Measurements from ENCODE around the gene FGF12.

Gene FGF12

GRCh38 chr3:192408007-192408646 lies 319.2 kb downstream of the FGF12 start:
- H3K4me1 ChIP-seq (ENCODE audit: control insufficient read depth, insufficient read depth, low read depth, low read length), result peaks cover 6% of the 10 kb centered on the region
- H2AK5ac ChIP-seq (ENCODE audit: low read length, severe bottlenecking), result no peak overlapping the region
- no peak overlapping the region for H3K9ac ChIP-seq (ENCODE audit: low read length)
- no peak overlapping the region for H3K14ac ChIP-seq (ENCODE audit: low read length in 2 of 2)
- no peak overlapping the region for H4K91ac ChIP-seq (ENCODE audit: low read length)
- H3K79me1 ChIP-seq (replicated peaks; ENCODE audit: low read length, poor library complexity, severe bottlenecking), result peaks cover 4% of the 10 kb centered on the region
- no peak overlapping the region for H2BK15ac ChIP-seq (ENCODE audit: low read depth, poor library complexity, severe bottlenecking)
- H3K4me3 ChIP-seq (ENCODE audit: insufficient read depth in 1 of 2, low read depth in 1 of 2, low read length in 2 of 2), result peak overlapping the region; percentile 74 to 78
- no peak overlapping the region for H3K18ac ChIP-seq (ENCODE audit: low read depth in 1 of 2, low read length in 2 of 2)
- 4% methylated on average over 39 of the region's 50 CpGs for WGBS
- DNase-seq, result peak; percentile 7
- no peaks in the 10 kb centered on the region for H3K36me3 ChIP-seq (ENCODE audit: control insufficient read depth in 1 of 2, insufficient read depth in 2 of 2, low read depth in 1 of 2, low read length in 2 of 2)
- no peak overlapping the region for H2AFZ ChIP-seq (ENCODE audit: low read depth, low read length)
- H2BK5ac ChIP-seq (ENCODE audit: low read depth, low read length, poor library complexity, severe bottlenecking), result no peak overlapping the region
- no peak overlapping the region for H3K4ac ChIP-seq (ENCODE audit: low read depth in 1 of 2, low read length in 2 of 2)
- no peak overlapping the region for H2BK12ac ChIP-seq (ENCODE audit: low read length in 2 of 2)
- H4K8ac ChIP-seq (ENCODE audit: low read length), result no peak overlapping the region
- no peak overlapping the region for H2BK120ac ChIP-seq (ENCODE audit: low read depth, low read length)
- H3K4me2 ChIP-seq (ENCODE audit: low read length, poor library complexity, severe bottlenecking), result peak overlapping the region; percentile 83
- H3K27me3 ChIP-seq (ENCODE audit: control insufficient read depth in 1 of 2, insufficient read depth in 1 of 2, low read length in 2 of 2), result peaks cover 9 to 60% of the 10 kb centered on the region in 2 experiments
- H3K27ac ChIP-seq (ENCODE audit: low read length, poor library complexity, severe bottlenecking), result no peak overlapping the region
- H3K23ac ChIP-seq (ENCODE audit: low read length in 2 of 2), result no peak overlapping the region
- H3K9me3 ChIP-seq (ENCODE audit: control insufficient read depth, low read length), result no peaks in the 10 kb centered on the region

DNA sequence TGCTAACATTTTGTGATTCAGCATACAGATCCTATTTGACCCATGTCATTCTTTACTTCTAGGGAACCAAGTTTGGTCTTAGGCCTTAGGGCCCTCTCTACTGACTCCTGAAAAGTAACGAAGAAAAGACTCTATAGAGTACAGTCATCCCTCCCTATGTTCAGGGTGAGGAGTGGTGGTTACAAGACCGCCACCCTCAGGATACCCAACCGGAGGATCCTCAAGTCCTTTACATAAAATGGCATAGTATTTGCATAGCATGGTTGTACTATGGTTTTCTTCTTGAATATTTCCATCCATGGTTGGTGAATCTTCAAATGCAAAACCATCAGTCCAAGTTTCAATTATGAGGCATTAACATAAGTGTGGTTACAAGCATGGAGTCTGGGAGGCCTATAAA lies 327.6 kb downstream of the FGF12 start:
- no peak overlapping the region for H2BK5ac ChIP-seq (ENCODE audit: low read depth, low read length, poor library complexity, severe bottlenecking)
- H4K8ac ChIP-seq (ENCODE audit: low read length), result no peak overlapping the region

DNA sequence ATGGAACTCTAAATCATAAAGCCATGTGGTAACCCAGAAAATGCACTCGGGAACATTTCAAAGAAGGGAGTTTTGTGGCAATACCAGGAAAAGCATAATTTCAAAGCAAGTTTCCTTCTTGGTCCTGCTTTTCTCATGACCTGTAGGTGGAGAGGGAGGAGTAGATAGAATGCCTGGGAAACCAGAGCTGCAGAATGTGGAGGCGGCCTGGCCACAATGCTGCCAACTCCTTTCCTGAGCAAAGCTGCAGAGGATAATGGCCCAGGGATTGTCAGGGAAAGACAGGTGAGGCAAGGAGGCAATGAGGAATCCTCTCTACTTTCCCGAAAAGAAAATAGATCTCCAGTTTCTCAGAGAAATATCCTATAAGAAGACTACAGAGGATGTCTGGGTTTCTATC lies 330.3 kb downstream of the FGF12 start:
- H3K18ac ChIP-seq (ENCODE audit: low read depth in 1 of 2, low read length in 2 of 2), result no peak overlapping the region
- H2AFZ ChIP-seq (ENCODE audit: low read depth, low read length), result no peak overlapping the region
- no peak overlapping the region for H3K4ac ChIP-seq (ENCODE audit: low read depth in 1 of 2, low read length in 2 of 2)
- no peaks in the 10 kb centered on the region for H3K9me3 ChIP-seq (ENCODE audit: control insufficient read depth, low read length)
- no peaks in the 10 kb centered on the region for H3K36me3 ChIP-seq (ENCODE audit: control insufficient read depth in 1 of 2, insufficient read depth in 2 of 2, low read depth in 1 of 2, low read length in 2 of 2)
- no peak overlapping the region for H2BK15ac ChIP-seq (ENCODE audit: low read depth, poor library complexity, severe bottlenecking)
- peaks cover 2% of the 10 kb centered on the region for H3K79me1 ChIP-seq (replicated peaks; ENCODE audit: low read length, poor library complexity, severe bottlenecking)
- H3K14ac ChIP-seq (ENCODE audit: low read length in 2 of 2), result no peak overlapping the region
- WGBS, result 91% methylated on average over 3 of the region's 3 CpGs
- H2BK12ac ChIP-seq (ENCODE audit: low read length in 2 of 2), result no peak overlapping the region
- H2BK120ac ChIP-seq (ENCODE audit: low read depth, low read length), result no peak overlapping the region
- H4K8ac ChIP-seq (ENCODE audit: low read length), result no peak overlapping the region
- no peak overlapping the region for H3K4me2 ChIP-seq (ENCODE audit: low read length, poor library complexity, severe bottlenecking)
- H3K27me3 ChIP-seq (ENCODE audit: control insufficient read depth in 1 of 2, insufficient read depth in 1 of 2, low read length in 2 of 2), result no peaks in the 10 kb centered on the region
- no peak overlapping the region for H3K23ac ChIP-seq (ENCODE audit: low read length in 2 of 2)
- no peak overlapping the region for H4K91ac ChIP-seq (ENCODE audit: low read length)
- DNase-seq, result no peak
- H3K9ac ChIP-seq (ENCODE audit: low read length), result no peak overlapping the region
- H3K4me1 ChIP-seq (ENCODE audit: control insufficient read depth, insufficient read depth, low read depth, low read length), result no peaks in the 10 kb centered on the region
- H2AK5ac ChIP-seq (ENCODE audit: low read length, severe bottlenecking), result no peak overlapping the region
- H2BK5ac ChIP-seq (ENCODE audit: low read depth, low read length, poor library complexity, severe bottlenecking), result no peak overlapping the region
- no peak overlapping the region for H3K27ac ChIP-seq (ENCODE audit: low read length, poor library complexity, severe bottlenecking)
- H3K4me3 ChIP-seq (ENCODE audit: insufficient read depth in 1 of 2, low read depth in 1 of 2, low read length in 2 of 2), result no peak overlapping the region

More for the DNA sequence above, 327.6 kb downstream of the FGF12 start:
- Histone ChIP-seq H3K4ac (ENCODE audit: low read depth in 1 of 2, low read length in 2 of 2) (no peak overlapping the region), H3K9me3 (ENCODE audit: control insufficient read depth, low read length) (no peaks in the 10 kb centered on the region), H3K4me2 (ENCODE audit: low read length, poor library complexity, severe bottlenecking) (no peak overlapping the region), H2BK12ac (ENCODE audit: low read length in 2 of 2) (no peak overlapping the region), H3K23ac (ENCODE audit: low read length in 2 of 2) (no peak overlapping the region), H3K36me3 (ENCODE audit: control insufficient read depth in 1 of 2, insufficient read depth in 2 of 2, low read depth in 1 of 2, low read length in 2 of 2) (no peaks in the 10 kb centered on the region), H3K4me1 (ENCODE audit: control insufficient read depth, insufficient read depth, low read depth, low read length) (no peaks in the 10 kb centered on the region), H3K79me1 (replicated peaks; ENCODE audit: low read length, poor library complexity, severe bottlenecking) (peaks cover 2% of the 10 kb centered on the region), H3K27me3 (ENCODE audit: control insufficient read depth in 1 of 2, insufficient read depth in 1 of 2, low read length in 2 of 2) (no peaks in the 10 kb centered on the region), H2BK15ac (ENCODE audit: low read depth, poor library complexity, severe bottlenecking) (no peak overlapping the region), H3K18ac (ENCODE audit: low read depth in 1 of 2, low read length in 2 of 2) (no peak overlapping the region), H3K14ac (ENCODE audit: low read length in 2 of 2) (no peak overlapping the region), H3K27ac (ENCODE audit: low read length, poor library complexity, severe bottlenecking) (no peak overlapping the region), H4K91ac (ENCODE audit: low read length) (no peak overlapping the region), H2BK120ac (ENCODE audit: low read depth, low read length) (no peak overlapping the region), H3K9ac (ENCODE audit: low read length) (no peak overlapping the region), H2AK5ac (ENCODE audit: low read length, severe bottlenecking) (no peak overlapping the region), H3K4me3 (ENCODE audit: insufficient read depth in 1 of 2, low read depth in 1 of 2, low read length in 2 of 2) (no peak overlapping the region), H2AFZ (ENCODE audit: low read depth, low read length) (no peak overlapping the region)
- no peak for DNase-seq
- WGBS, result 89% methylated on average over 1 of the region's 3 CpGs

- no peak overlapping the region for H2BK5ac ChIP-seq (ENCODE audit: low read depth, low read length, poor library complexity, severe bottlenecking)
- no peak overlapping the region for H3K23ac ChIP-seq (ENCODE audit: low read length in 2 of 2)
- H3K9me3 ChIP-seq (ENCODE audit: control insufficient read depth, low read length), result no peaks in the 10 kb centered on the region
- H3K4me2 ChIP-seq (ENCODE audit: low read length, poor library complexity, severe bottlenecking), result no peak overlapping the region
- H2AK5ac ChIP-seq (ENCODE audit: low read length, severe bottlenecking), result no peak overlapping the region
- WGBS, result 71% methylated on average over 5 of the region's 5 CpGs
- H2BK120ac ChIP-seq (ENCODE audit: low read depth, low read length), result no peak overlapping the region
- no peaks in the 10 kb centered on the region for H3K79me1 ChIP-seq (replicated peaks; ENCODE audit: low read length, poor library complexity, severe bottlenecking)
- no peak overlapping the region for H3K14ac ChIP-seq (ENCODE audit: low read length in 2 of 2)
- no peak overlapping the region for H3K9ac ChIP-seq (ENCODE audit: low read length)
- no peak overlapping the region for H4K91ac ChIP-seq (ENCODE audit: low read length)
- no peaks in the 10 kb centered on the region for H3K4me1 ChIP-seq (ENCODE audit: control insufficient read depth, insufficient read depth, low read depth, low read length)
- H3K27me3 ChIP-seq (ENCODE audit: control insufficient read depth in 1 of 2, insufficient read depth in 1 of 2, low read length in 2 of 2), result no peaks in the 10 kb centered on the region
- no peak overlapping the region for H4K8ac ChIP-seq (ENCODE audit: low read length)
- H3K36me3 ChIP-seq (ENCODE audit: control insufficient read depth in 1 of 2, insufficient read depth in 2 of 2, low read depth in 1 of 2, low read length in 2 of 2), result no peaks in the 10 kb centered on the region
- no peak overlapping the region for H2BK15ac ChIP-seq (ENCODE audit: low read depth, poor library complexity, severe bottlenecking)
- no peak overlapping the region for H2BK12ac ChIP-seq (ENCODE audit: low read length in 2 of 2)
- H2AFZ ChIP-seq (ENCODE audit: low read depth, low read length), result no peak overlapping the region
- H3K18ac ChIP-seq (ENCODE audit: low read depth in 1 of 2, low read length in 2 of 2), result no peak overlapping the region
- no peak overlapping the region for H3K4me3 ChIP-seq (ENCODE audit: insufficient read depth in 1 of 2, low read depth in 1 of 2, low read length in 2 of 2)
- H3K27ac ChIP-seq (ENCODE audit: low read length, poor library complexity, severe bottlenecking), result no peak overlapping the region
- H3K4ac ChIP-seq (ENCODE audit: low read depth in 1 of 2, low read length in 2 of 2), result no peak overlapping the region
- no peak for DNase-seq
Measured at GRCh38 chr3:192395506-192395905, 331.8 kb downstream of the FGF12 start.
